GM21423 (cell line): ENCODE data around the gene RSRP1.

Experiments used
- ATAC-seq: cut with Tn5 transposase; IDR thresholded peaks from one replicate; pipeline ENCODE4 v1.9.1; 2021; ENCODE audit warnings: mild to moderate bottlenecking, moderate library complexity; ENCODE audit not compliant: unreplicated experiment

RSRP1 gene

GRCh38 chr1:25194572-25195020 is 52.7 kb downstream of the RSRP1 start:
- ATAC-seq: no peak

- ATAC-seq: no peak
Observed at GRCh38 chr1:25194054-25194453, 53.2 kb downstream of the RSRP1 start.

DNA sequence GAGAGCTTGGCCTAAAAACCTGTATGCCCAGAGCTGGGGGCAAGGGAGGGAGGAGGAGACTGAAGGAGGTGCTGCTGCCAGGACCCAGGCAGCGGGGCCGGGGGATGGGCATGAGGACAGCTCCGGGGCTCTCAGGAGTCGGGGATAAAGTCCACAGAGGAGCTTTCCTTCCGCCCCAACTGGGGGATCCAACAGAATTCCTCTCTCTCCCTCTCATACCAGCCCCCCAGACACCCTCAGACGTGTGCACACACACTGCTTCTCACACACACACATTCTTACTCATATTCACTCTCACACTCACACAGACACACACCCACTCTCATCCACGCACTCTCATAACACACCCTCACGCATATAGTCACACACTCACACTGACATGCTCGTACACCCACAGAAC is 54.0 kb downstream of the RSRP1 start:
- ATAC-seq: no peak
